ENCODE results near the gene SHROOM4. TPM values are rescaled to one million over a fixed set of nuclear protein-coding genes. Genes with fewer than 3 reads are reported as not detected.

SHROOM4 gene
- total and polyA plus RNA-seq, 9 of the 15 experiments (the other 6 are each of a cell fraction or from before 2014, with no cell fraction given) = not detected

GRCh38 chrX:50787099-50787498 lies 26.9 kb downstream of the SHROOM4 start:
- H3K9me3 ChIP-seq (replicated peaks; ENCODE audit: control insufficient read depth, insufficient read depth, low read depth, low read length) = no peaks in the 10 kb centered on the region
- H2AFZ ChIP-seq (ENCODE audit: low read depth, low read length) = no peak overlapping the region
- intact Hi-C loops (cut with micrococcal nuclease) (no loop called here), in situ Hi-C loops (cut with MboI) (no loop called here)
- DNase-seq (ENCODE audit: extremely low read depth in 1 of 4, low spot score in 3 of 4) = no peak
- no peak overlapping the region for H3K27ac ChIP-seq (ENCODE audit: extremely low read depth, low read depth, low read length)
- CTCF ChIA-PET (ENCODE audit: low intra/inter-chr PET ratio) = no interaction called here
- POLR2A ChIA-PET = no interaction called here
- H3K4me3 ChIP-seq = no peak overlapping the region
- WGBS (ENCODE audit: insufficient coverage, low coverage, missing lambda C conversion rate) = 0% methylated on average over 2 of the region's 2 CpGs
- H3K9me1 ChIP-seq (ENCODE audit: control insufficient read depth, insufficient read depth, low read length) = no peaks in the 10 kb centered on the region
- H3K4me1 ChIP-seq (replicated peaks in 1 of 2; ENCODE audit: control insufficient read depth in 2 of 2, insufficient read depth in 2 of 2, low read length in 2 of 2) = no peaks in the 10 kb centered on the region
- no peaks in the 10 kb centered on the region for H3K36me3 ChIP-seq (ENCODE audit: control insufficient read depth, insufficient read depth, low read length)
- no peaks in the 10 kb centered on the region for H3K27me3 ChIP-seq (ENCODE audit: control insufficient read depth in 2 of 2, insufficient read depth in 2 of 2, low read length in 2 of 2)
- no peak overlapping the region for H3K9ac ChIP-seq (ENCODE audit: insufficient read depth in 1 of 2, low read depth in 2 of 2, low read length in 2 of 2)
- no peak for ATAC-seq
- H4K20me1 ChIP-seq (replicated peaks; ENCODE audit: control insufficient read depth, insufficient read depth, low read length) = no peaks in the 10 kb centered on the region
- BruUV-seq (replicated peaks) = no TSS peak
- no peaks in the 10 kb centered on the region for H3K79me2 ChIP-seq (ENCODE audit: control insufficient read depth, insufficient read depth, low read length)
- H3K4me2 ChIP-seq (ENCODE audit: insufficient read depth, low read length) = no peak overlapping the region
- FAIRE-seq = no peak
- TF ChIP-seq NBN (IDR thresholded peaks at IDR 0.05; ENCODE audit: low read depth) = no peak
- TF ChIP-seq NKRF (IDR thresholded peaks at IDR 0.05; ENCODE audit: borderline replicate concordance) = no peak
- no peak for TF ChIP-seq ADNP (tag; IDR thresholded peaks at IDR 0.05)
- TF ChIP-seq BCLAF1 (IDR thresholded peaks at IDR 0.05; ENCODE audit: borderline replicate concordance in 1 of 2, control insufficient read depth in 1 of 2, low read depth in 2 of 2, low read length in 1 of 2) = no peak
- no peak for TF ChIP-seq PKNOX1 (IDR thresholded peaks at IDR 0.05)
- TF ChIP-seq EHMT2 (IDR thresholded peaks at IDR 0.05) = no peak
- no peak for TF ChIP-seq ZFP91 (CRISPR knock-in tag; IDR thresholded peaks at IDR 0.05)
- TF ChIP-seq ZNF764 (CRISPR knock-in tag; IDR thresholded peaks at IDR 0.05; ENCODE audit: low read depth) = no peak
- no peak for TF ChIP-seq RBFOX2 (IDR thresholded peaks at IDR 0.05; ENCODE audit: low read depth, low read length)
- no peak for TF ChIP-seq CBX3 (IDR thresholded peaks at IDR 0.05; ENCODE audit: borderline replicate concordance in 1 of 2, low read length in 2 of 2)
- no peak for TF ChIP-seq CREB5 (CRISPR knock-in tag; IDR thresholded peaks at IDR 0.05)
- TF ChIP-seq DACH1 (IDR thresholded peaks at IDR 0.05; ENCODE audit: partially characterized antibody) = no peak
- no peak for TF ChIP-seq ZNF12 (CRISPR knock-in tag; IDR thresholded peaks at IDR 0.05)
- no peak for TF ChIP-seq SMC3 (conservative IDR thresholded peaks at IDR 0.05; ENCODE audit: insufficient read depth, low read depth, low read length)

Data from K562 (cell line).